Hematopoietic multipotent progenitor cell (in vitro differentiated cells): ENCODE measurements around the gene OPA1. TPM values are rescaled to one million over a fixed set of nuclear protein-coding genes. Genes with fewer than 3 reads are reported as not detected.
A peak's percentile ranks its signal among the peaks of the same experiment; 100 is the strongest.

ENCODE experiments used
- DNase-seq, 3 donors: peaks; one replicate each; pipeline ENCODE4 v3.0.0-alpha.2; 2011 to 2015; ENCODE audit warnings: low read depth in 2 of 3, low spot score in 2 of 3
- total RNA-seq: library from RNA; depleted of rRNA; stranded (reverse); fragments of >200 nt; gene quantifications from one replicate; pipeline ENCODE4 v1.2.3, GENCODE V29; 2012

Gene OPA1
- total RNA-seq: 27.5 TPM

GRCh38 chr3:193592841-193593667 lies at the start of gene OPA1:
Gene OPA1 (plus strand): TSS chr3:193593208. CDS start chr3:193593378, 170 bp downstream.
- DNase-seq: peak; percentile 68 to 97 (median 96)

- no peak for DNase-seq
These were observed 48.7 kb upstream of the OPA1 start for GRCh38 chr3:193544289-193544688.

DNA sequence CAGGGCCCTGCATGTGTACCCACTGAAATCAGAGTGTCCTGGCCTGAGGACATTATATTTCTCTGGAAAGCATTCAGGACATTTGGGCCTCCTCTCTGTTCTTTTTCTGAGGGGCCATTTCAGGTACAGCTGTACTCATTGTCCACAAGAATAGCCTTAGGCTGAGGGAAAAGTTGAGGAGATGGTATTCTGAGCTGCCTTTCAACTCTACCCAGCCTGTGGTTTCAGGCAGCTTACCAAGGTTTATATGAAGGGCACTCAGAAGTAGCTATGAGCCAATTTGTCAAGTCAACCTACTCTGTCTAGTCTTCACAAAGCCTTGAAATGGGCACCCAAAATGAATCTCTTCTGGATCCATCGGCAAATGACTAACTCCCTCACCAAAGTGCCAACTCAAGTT lies 47.7 kb upstream of the OPA1 start:
- DNase-seq: no peak

GRCh38 chr3:193546129-193546528 lies 46.9 kb upstream of the OPA1 start:
- DNase-seq: no peak

DNA sequence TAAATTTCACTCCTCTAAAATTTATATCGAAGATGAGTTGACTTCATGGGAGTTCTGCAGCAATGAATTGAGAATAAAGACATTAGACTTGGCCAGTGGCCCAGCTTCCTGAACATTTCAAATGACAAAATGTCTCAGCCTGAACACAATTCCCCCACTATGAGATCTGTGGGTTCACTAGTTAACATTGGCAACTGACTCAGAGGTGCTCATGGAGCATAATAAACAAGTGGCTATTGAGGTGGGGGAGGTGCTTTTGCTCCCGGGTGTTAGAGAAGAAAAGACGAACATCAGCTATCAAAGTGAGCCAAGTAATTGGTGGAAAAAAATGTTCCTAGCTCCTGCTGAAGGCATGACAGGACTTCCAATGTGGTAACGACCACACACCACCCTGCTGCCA lies 44.6 kb upstream of the OPA1 start:
- DNase-seq: no peak

GRCh38 chr3:193552923-193553322 lies 40.1 kb upstream of the OPA1 start:
- DNase-seq: no peak

DNA sequence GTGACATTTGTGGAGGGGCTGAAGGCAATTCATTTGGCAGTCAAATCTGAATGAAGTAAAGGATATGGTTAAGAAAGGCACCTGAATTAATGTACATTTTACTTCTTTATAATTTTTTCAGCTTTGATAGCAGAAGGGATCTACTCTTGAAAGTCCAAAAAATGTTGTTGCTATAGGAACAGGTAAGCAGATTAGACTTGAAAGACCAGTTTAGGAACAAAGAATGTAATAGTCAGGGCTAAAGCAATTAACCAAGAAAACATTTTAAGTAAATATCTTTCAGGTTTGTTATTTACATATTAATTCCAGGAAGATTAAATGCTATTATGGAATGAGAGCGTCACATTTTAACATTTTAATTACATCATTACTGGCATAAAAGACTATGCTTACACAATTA lies 39.4 kb upstream of the OPA1 start:
- DNase-seq: no peak

- DNase-seq: no peak
These were observed 38.2 kb upstream of the OPA1 start, which contains the start of gene ATP13A4 for GRCh38 chr3:193554811-193555210. Gene ATP13A4 (minus strand): TSS chr3:193554895. CDS start chr3:193554799, 96 bp downstream.

GRCh38 chr3:193556841-193557240 lies 36.2 kb upstream of the OPA1 start:
- no peak for DNase-seq

DNA sequence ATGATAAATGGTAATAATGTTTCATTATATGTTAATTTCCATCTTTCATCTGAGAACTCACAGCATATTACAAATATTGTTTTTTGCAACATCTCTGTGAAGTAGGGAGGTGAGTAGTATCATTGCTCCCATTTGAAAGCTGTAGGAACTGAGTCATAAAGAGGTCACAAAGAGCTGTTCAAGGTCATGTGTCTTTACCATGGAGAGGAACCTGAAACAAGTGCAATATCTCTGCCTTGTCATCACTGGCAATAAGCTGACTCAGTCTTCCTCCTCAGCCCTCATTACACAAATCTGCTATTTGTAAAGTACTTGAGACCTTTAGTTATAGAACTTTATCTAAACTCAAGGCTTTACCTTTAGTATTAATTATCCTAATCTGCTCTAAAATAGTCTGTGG lies 33.9 kb upstream of the OPA1 start:
- no peak for DNase-seq

- DNase-seq: no peak
These were observed 32.9 kb upstream of the OPA1 start for GRCh38 chr3:193560091-193560490.

- DNase-seq: no peak
These were observed 32.1 kb upstream of the OPA1 start for GRCh38 chr3:193560870-193561269.

- no peak for DNase-seq
These were observed 29.6 kb upstream of the OPA1 start for GRCh38 chr3:193563426-193563825.

- DNase-seq: peak in 1 of 3 donors; percentile 7
These were observed 29.0 kb upstream of the OPA1 start for GRCh38 chr3:193564012-193564411.

DNA sequence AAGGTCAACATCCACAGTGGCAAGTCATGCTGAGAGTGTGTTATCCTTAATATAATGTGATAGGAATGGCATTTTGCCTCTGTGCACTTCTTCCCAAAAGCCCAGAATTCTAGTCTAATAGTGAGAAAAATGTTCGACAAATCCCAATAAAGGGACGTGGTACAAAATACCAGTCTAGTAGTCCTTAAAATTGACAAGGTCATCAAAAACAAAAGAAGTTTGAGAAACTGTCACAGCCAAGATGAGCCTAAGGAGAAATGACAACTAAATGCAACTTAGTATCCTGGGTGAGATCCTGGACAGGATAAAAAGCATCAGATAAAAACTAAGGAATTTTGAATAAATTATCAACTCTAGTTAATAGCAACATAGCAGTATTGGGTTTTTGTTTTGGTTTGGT lies 23.9 kb upstream of the OPA1 start:
- no peak for DNase-seq

GRCh38 chr3:193572426-193572908 lies 20.5 kb upstream of the OPA1 start:
- peak in 2 of 3 donors; percentile 56 to 81 for DNase-seq

DNA sequence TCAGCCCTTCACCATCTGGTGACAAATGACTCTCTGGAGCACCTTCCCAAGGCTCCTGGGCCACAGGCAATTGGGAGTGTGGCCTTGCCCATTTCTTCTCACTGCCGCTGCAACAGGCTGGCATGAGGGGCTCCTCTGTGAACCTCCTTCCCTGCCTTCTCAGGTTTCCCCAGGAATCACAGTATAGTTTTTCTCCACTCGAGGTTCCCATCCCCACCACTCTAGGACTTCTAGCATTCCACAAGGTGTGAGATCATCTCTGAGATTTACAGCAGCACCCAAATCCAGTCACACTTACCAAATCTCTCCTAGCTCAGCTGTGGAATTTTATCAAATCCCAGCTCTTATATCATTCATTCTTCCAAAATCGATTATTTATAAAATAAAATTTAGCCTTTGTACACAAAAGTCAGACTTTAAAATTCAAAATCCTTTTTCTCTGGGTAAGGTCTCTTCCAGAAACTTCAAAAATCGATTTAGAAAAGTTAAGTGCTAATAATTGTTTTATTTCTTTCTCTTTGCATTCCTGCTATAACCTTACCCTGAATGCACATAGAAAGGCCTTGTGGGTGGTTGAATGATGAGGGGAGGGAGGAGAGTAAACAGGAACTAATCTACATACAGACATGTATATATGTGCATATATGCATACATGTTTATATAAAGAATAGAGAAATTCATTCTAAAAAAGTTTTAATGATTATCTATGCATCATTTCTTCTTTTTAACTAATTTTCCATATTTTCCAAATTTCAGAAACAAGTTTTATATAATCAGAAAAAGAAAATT lies 19.4 kb upstream of the OPA1 start:
- no peak for DNase-seq

- DNase-seq: no peak
These were observed 18.4 kb upstream of the OPA1 start for GRCh38 chr3:193574488-193575070.

DNA sequence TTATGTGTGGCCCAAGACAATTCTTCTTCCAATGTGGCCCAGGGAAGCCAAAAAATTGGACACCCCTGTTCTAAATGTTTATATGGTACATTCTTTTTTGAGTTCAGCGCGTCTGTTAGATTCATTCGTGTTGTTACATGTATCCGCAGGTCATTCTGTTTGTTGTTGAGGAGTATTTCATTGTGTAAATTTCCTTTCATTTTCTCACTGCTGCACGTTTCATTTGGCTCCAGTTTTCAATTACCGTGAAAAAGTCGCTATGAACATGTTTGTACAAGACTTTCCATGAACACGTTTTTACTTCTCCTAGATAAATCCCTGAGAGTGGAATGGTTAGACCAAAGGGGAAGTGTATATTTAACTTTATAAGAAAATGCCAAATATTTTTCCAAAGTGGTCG lies 7.5 kb upstream of the OPA1 start:
- no peak for DNase-seq

GRCh38 chr3:193586526-193586925 lies 6.5 kb upstream of the OPA1 start:
- no peak for DNase-seq

- DNase-seq: no peak
These were observed 3.9 kb upstream of the OPA1 start for GRCh38 chr3:193589129-193589528.
